ENCODE measurements around the gene DAP.
"Not testable (repeated sequence)": the region's sequence is repeated elsewhere in the genome, so short reads cannot be mapped to it uniquely, and the experiment has no call there.

The DAP gene

GRCh38 chr5:10724781-10725507, 36.1 kb downstream of the DAP start:
- Mint-ChIP-seq H3K9me3 (peaks cover 0 to 1% of the 10 kb centered on the region in 2 donors), H3K4me3 (no peak overlapping the region), H3K36me3 (peaks cover 57 to 64% of the 10 kb centered on the region in 2 donors), H3K4me1 (peaks cover 40 to 55% of the 10 kb centered on the region in 2 donors), H3K27ac (no peak overlapping the region), H3K27me3 (no peaks in the 10 kb centered on the region)
- DNase-seq (no peak), ATAC-seq (replicated peaks) (no peak)

GRCh38 chr5:10723514-10723913, 37.5 kb downstream of the DAP start:
- DNase-seq (no peak), ATAC-seq (replicated peaks) (no peak)
- Mint-ChIP-seq H3K4me3 (no peak overlapping the region), H3K27me3 (no peaks in the 10 kb centered on the region), H3K36me3 (peaks cover 44 to 59% of the 10 kb centered on the region in 2 donors), H3K27ac (no peak overlapping the region), H3K4me1 (peaks cover 28 to 41% of the 10 kb centered on the region in 2 donors), H3K9me3 (no peaks in the 10 kb centered on the region)

GRCh38 chr5:10720766-10721165, 40.3 kb downstream of the DAP start:
- H3K27ac Mint-ChIP-seq; H3K4me3 Mint-ChIP-seq; ATAC-seq (replicated peaks); H3K27me3 Mint-ChIP-seq; DNase-seq; H3K9me3 Mint-ChIP-seq: not testable (repeated sequence)
- Mint-ChIP-seq H3K36me3 (peaks cover 43 to 58% of the 10 kb centered on the region in 2 donors), H3K4me1 (peaks cover 5 to 15% of the 10 kb centered on the region in 2 donors)

GRCh38 chr5:10719965-10720364, 41.1 kb downstream of the DAP start:
- Mint-ChIP-seq H3K27me3 (no peaks in the 10 kb centered on the region), H3K27ac (no peak overlapping the region), H3K4me3 (no peak overlapping the region), H3K9me3 (no peaks in the 10 kb centered on the region), H3K4me1 (peaks cover 4 to 7% of the 10 kb centered on the region in 2 donors), H3K36me3 (peaks cover 39 to 60% of the 10 kb centered on the region in 2 donors)
- no peak for ATAC-seq (replicated peaks)
- DNase-seq: no peak

GRCh38 chr5:10718617-10719016, 42.4 kb downstream of the DAP start:
- DNase-seq; H3K27me3 Mint-ChIP-seq; H3K9me3 Mint-ChIP-seq; ATAC-seq (replicated peaks); H3K4me1 Mint-ChIP-seq; H3K27ac Mint-ChIP-seq; H3K4me3 Mint-ChIP-seq: not testable (repeated sequence)
- peaks cover 45 to 66% of the 10 kb centered on the region in 2 donors for H3K36me3 Mint-ChIP-seq

GRCh38 chr5:10716825-10717224, 44.2 kb downstream of the DAP start:
- not testable (repeated sequence) for DNase-seq; H3K27me3 Mint-ChIP-seq; H3K4me3 Mint-ChIP-seq; H3K27ac Mint-ChIP-seq; ATAC-seq (replicated peaks); H3K9me3 Mint-ChIP-seq
- H3K36me3 Mint-ChIP-seq: peaks cover 44 to 71% of the 10 kb centered on the region in 2 donors
- H3K4me1 Mint-ChIP-seq: peaks cover 14 to 23% of the 10 kb centered on the region in 2 donors

- ATAC-seq (replicated peaks): no peak
- Mint-ChIP-seq H3K4me1 (peaks cover 19 to 28% of the 10 kb centered on the region in 2 donors), H3K4me3 (no peak overlapping the region), H3K9me3 (no peaks in the 10 kb centered on the region), H3K27ac (no peak overlapping the region), H3K27me3 (no peaks in the 10 kb centered on the region), H3K36me3 (peaks cover 46 to 74% of the 10 kb centered on the region in 2 donors)
- DNase-seq: no peak
Measured at GRCh38 chr5:10715605-10716290, 45.3 kb downstream of the DAP start.

- Mint-ChIP-seq H3K9me3 (no peaks in the 10 kb centered on the region), H3K27me3 (no peaks in the 10 kb centered on the region), H3K4me1 (peaks cover 21 to 43% of the 10 kb centered on the region in 2 donors), H3K27ac (no peak overlapping the region), H3K36me3 (peaks cover 49 to 76% of the 10 kb centered on the region in 2 donors), H3K4me3 (no peak overlapping the region)
- no peak for DNase-seq
- peak; percentile 96 for ATAC-seq (replicated peaks)
Measured at GRCh38 chr5:10712574-10713366, 48.3 kb downstream of the DAP start.

- Mint-ChIP-seq H3K9me3 (no peaks in the 10 kb centered on the region), H3K27me3 (no peaks in the 10 kb centered on the region)
Measured at GRCh38 chr5:10711562-10711961, 49.5 kb downstream of the DAP start.

GRCh38 chr5:10710513-10711128, 50.4 kb downstream of the DAP start:
- no peak for ATAC-seq (replicated peaks)
- Mint-ChIP-seq H3K27me3 (no peaks in the 10 kb centered on the region), H3K4me3 (no peak overlapping the region), H3K27ac (no peak overlapping the region), H3K36me3 (peaks cover 45 to 69% of the 10 kb centered on the region in 2 donors), H3K4me1 (peaks cover 29 to 58% of the 10 kb centered on the region in 2 donors), H3K9me3 (no peaks in the 10 kb centered on the region)
- no peak for DNase-seq

More at GRCh38 chr5:10711562-10711961, 49.5 kb downstream of the DAP start:
- no peak overlapping the region for H3K27ac Mint-ChIP-seq
- H3K36me3 Mint-ChIP-seq: peaks cover 44 to 75% of the 10 kb centered on the region in 2 donors
- DNase-seq (no peak), ATAC-seq (replicated peaks) (no peak)
- no peak overlapping the region for H3K4me3 Mint-ChIP-seq
- H3K4me1 Mint-ChIP-seq: peaks cover 27 to 54% of the 10 kb centered on the region in 2 donors

GRCh38 chr5:10709933-10710332, 51.1 kb downstream of the DAP start:
- Mint-ChIP-seq H3K36me3 (peaks cover 48 to 68% of the 10 kb centered on the region in 2 donors), H3K27ac (no peak overlapping the region), H3K4me3 (no peak overlapping the region), H3K27me3 (no peaks in the 10 kb centered on the region), H3K4me1 (peaks cover 36 to 64% of the 10 kb centered on the region in 2 donors), H3K9me3 (no peaks in the 10 kb centered on the region)
- DNase-seq (no peak), ATAC-seq (replicated peaks) (no peak)

GRCh38 chr5:10709409-10709808, 51.6 kb downstream of the DAP start:
- Mint-ChIP-seq H3K27ac (no peak overlapping the region), H3K4me3 (no peak overlapping the region), H3K27me3 (no peaks in the 10 kb centered on the region), H3K36me3 (peaks cover 43 to 63% of the 10 kb centered on the region in 2 donors), H3K9me3 (no peaks in the 10 kb centered on the region), H3K4me1 (peaks cover 40 to 70% of the 10 kb centered on the region in 2 donors)
- ATAC-seq (replicated peaks) (no peak), DNase-seq (no peak)

- Mint-ChIP-seq H3K4me1 (peaks cover 40 to 73% of the 10 kb centered on the region in 2 donors), H3K36me3 (peaks cover 38 to 62% of the 10 kb centered on the region in 2 donors), H3K9me3 (no peaks in the 10 kb centered on the region), H3K4me3 (no peak overlapping the region), H3K27me3 (no peaks in the 10 kb centered on the region), H3K27ac (no peak overlapping the region)
- ATAC-seq (replicated peaks) (no peak), DNase-seq (no peak)
Measured at GRCh38 chr5:10708189-10708944, 52.7 kb downstream of the DAP start.

All from stimulated activated naive B cell treated with anti-CD40 and anti-IgM and Interleukin-4, amounts not matched to agents 10 μg/mL and 1 μg/mL and 100 μg/mL, for 72 hours (primary cell).